Measurements from ENCODE around the gene DTX3L. TPM values are rescaled to one million over a fixed set of nuclear protein-coding genes. Genes with fewer than 3 reads are reported as not detected.

DTX3L gene
- total and polyA plus RNA-seq, 2 of the 13 experiments (the other 11 are each of a cell fraction or from before 2014, with no cell fraction given) = 2.5 to 10.9 TPM

GRCh38 chr3:122564155-122564912 is at the start of gene DTX3L, which contains the start of gene PARP9 (continued):
- TF ChIP-seq ZBTB4 (CRISPR knock-in tag; IDR thresholded peaks at IDR 0.05; ENCODE audit: borderline replicate concordance) (peak; percentile 85), NCOR1 (IDR thresholded peaks at IDR 0.05; ENCODE audit: borderline replicate concordance, low read length) (no peak; the same call in 1 of the 2 replicates), ZFP91 (CRISPR knock-in tag; IDR thresholded peaks at IDR 0.05; ENCODE audit: borderline replicate concordance) (peak; percentile 84; the same call in 1 of the 2 replicates), HOXA9 (CRISPR knock-in tag; IDR thresholded peaks at IDR 0.05; ENCODE audit: borderline replicate concordance) (no peak), IRF9 (CRISPR knock-in tag; IDR thresholded peaks at IDR 0.05; ENCODE audit: borderline replicate concordance) (peak; percentile 90; the same call in 1 of the 2 replicates), ZNF580 (CRISPR knock-in tag; IDR thresholded peaks at IDR 0.05; ENCODE audit: borderline replicate concordance, low read depth) (peak; percentile 67; the same call in 1 of the 2 replicates), CREB3 (CRISPR knock-in tag; IDR thresholded peaks at IDR 0.05) (no peak), LCORL (IDR thresholded peaks at IDR 0.05) (no peak), LCORL (CRISPR knock-in tag; IDR thresholded peaks at IDR 0.05) (peak; percentile 53; the same call in 1 of the 2 replicates), ZNF883 (CRISPR knock-in tag; IDR thresholded peaks at IDR 0.05; ENCODE audit: not compliant biosample characterization) (peak; percentile 71), ZNF703 (CRISPR knock-in tag; IDR thresholded peaks at IDR 0.05; ENCODE audit: borderline replicate concordance) (peak; percentile 60; the same call in 1 of the 2 replicates), MLXIP (CRISPR knock-in tag; IDR thresholded peaks at IDR 0.05; ENCODE audit: borderline replicate concordance) (no peak), CREBL2 (CRISPR knock-in tag; IDR thresholded peaks at IDR 0.05; ENCODE audit: borderline replicate concordance) (no peak), NCOA1 (CRISPR knock-in tag; IDR thresholded peaks at IDR 0.05) (no peak)

All from HepG2 (cell line).